Right lobe of liver (tissue), 4 donors: ENCODE data around the gene FOXP3.

Experiments used
- POLR2A ChIP-seq: fragments of 450-650 bp; IDR thresholded peaks from one replicate; pipeline ENCODE4 v1.6.1; 2017; ENCODE audit warnings: antibody characterized with exemption, mild to moderate bottlenecking
- TF ChIP-seq, protein P1 (sequence below), 4 donors: fragments of 200-600 bp in 3 of 4; fragments of 450-650 bp in 1 of 4; IDR thresholded peaks; one replicate each; pipeline versions ENCODE4 v1.5.1 to v1.8.0; 2016 to 2022; ENCODE audit warnings: antibody characterized with exemption in 4 of 4, mild to moderate bottlenecking in 2 of 4
- donor health status: DM: no; HTN: no; CAD: no.
- donor health status: DM: no; HTN: no; CAD: no.
- donor health status: DM: no; HTN: yes; CAD: no.

- TF ChIP-seq POLR2A = no peak
- TF ChIP-seq, protein P1, sequence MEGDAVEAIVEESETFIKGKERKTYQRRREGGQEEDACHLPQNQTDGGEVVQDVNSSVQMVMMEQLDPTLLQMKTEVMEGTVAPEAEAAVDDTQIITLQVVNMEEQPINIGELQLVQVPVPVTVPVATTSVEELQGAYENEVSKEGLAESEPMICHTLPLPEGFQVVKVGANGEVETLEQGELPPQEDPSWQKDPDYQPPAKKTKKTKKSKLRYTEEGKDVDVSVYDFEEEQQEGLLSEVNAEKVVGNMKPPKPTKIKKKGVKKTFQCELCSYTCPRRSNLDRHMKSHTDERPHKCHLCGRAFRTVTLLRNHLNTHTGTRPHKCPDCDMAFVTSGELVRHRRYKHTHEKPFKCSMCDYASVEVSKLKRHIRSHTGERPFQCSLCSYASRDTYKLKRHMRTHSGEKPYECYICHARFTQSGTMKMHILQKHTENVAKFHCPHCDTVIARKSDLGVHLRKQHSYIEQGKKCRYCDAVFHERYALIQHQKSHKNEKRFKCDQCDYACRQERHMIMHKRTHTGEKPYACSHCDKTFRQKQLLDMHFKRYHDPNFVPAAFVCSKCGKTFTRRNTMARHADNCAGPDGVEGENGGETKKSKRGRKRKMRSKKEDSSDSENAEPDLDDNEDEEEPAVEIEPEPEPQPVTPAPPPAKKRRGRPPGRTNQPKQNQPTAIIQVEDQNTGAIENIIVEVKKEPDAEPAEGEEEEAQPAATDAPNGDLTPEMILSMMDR (IDR thresholded peaks at IDR 0.05) = no peak
Measured at GRCh38 chrX:49260221-49260985, 4.1 kb downstream of the FOXP3 start.
